Upper lobe of right lung (tissue), 1 donor: ENCODE measurements around the gene TCHHL1. TPM values are rescaled to one million over a fixed set of nuclear protein-coding genes. Genes with fewer than 3 reads are reported as not detected.

Source experiments
- ATAC-seq: fragments of 200-7000 bp; cut with Tn5 transposase; one replicate; pipeline ENCODE4 v1.9.1; 2020; ENCODE audit warnings: mild to moderate bottlenecking, moderate library complexity
- DNase-seq: peaks from one replicate; pipeline ENCODE4 v3.0.0-alpha.2; 2020
- H3K27ac ChIP-seq: fragments of 200-600 bp; one replicate; pipeline ENCODE4 v1.8.0; 2022
- H3K27me3 ChIP-seq: fragments of 200-600 bp; one replicate; pipeline ENCODE4 v1.8.0; 2022; ENCODE audit warnings: mild to moderate bottlenecking
- H3K36me3 ChIP-seq: fragments of 200-600 bp; one replicate; pipeline ENCODE4 v1.8.0; 2022
- H3K4me1 ChIP-seq: fragments of 200-600 bp; one replicate; pipeline ENCODE4 v1.8.0; 2022
- H3K4me3 ChIP-seq: fragments of 200-600 bp; one replicate; pipeline ENCODE4 v1.8.0; 2022; ENCODE audit warnings: mild to moderate bottlenecking
- H3K9me3 ChIP-seq: fragments of 200-600 bp; one replicate; pipeline ENCODE4 v1.8.0; 2022
- intact Hi-C: fragments of 100-400 bp; cut with DNase I; formaldehyde crosslinking; loops from one replicate; pipeline ENCODE4 v1.11.0; 2022
- total RNA-seq: library from RNA; stranded (reverse); fragmentation: NEBNext Ultra II Directional; extraction: Animal tissue kit (Norgen Biotek cat#: 25700); gene quantifications from one replicate; pipeline ENCODE4 v1.2.1, GENCODE V29; 2021
- TF ChIP-seq, protein P1 (sequence below): fragments of 200-600 bp; IDR thresholded peaks from one replicate; pipeline ENCODE4 v1.8.0; 2022; ENCODE audit warnings: antibody characterized with exemption
- donor health status: DM: no; HTN: yes; CAD: no; lungs with severe emphysema.

TCHHL1 gene
- total RNA-seq, 1 donor from 2014 or later = not detected

GRCh38 chr1:152110860-152111514 is 22.1 kb upstream of the TCHHL1 start:
- intact Hi-C loops = no loop called here
- DNase-seq = peak; percentile 67
- peaks cover 33% of the 10 kb centered on the region for H3K4me1 ChIP-seq
- TF ChIP-seq, protein P1, sequence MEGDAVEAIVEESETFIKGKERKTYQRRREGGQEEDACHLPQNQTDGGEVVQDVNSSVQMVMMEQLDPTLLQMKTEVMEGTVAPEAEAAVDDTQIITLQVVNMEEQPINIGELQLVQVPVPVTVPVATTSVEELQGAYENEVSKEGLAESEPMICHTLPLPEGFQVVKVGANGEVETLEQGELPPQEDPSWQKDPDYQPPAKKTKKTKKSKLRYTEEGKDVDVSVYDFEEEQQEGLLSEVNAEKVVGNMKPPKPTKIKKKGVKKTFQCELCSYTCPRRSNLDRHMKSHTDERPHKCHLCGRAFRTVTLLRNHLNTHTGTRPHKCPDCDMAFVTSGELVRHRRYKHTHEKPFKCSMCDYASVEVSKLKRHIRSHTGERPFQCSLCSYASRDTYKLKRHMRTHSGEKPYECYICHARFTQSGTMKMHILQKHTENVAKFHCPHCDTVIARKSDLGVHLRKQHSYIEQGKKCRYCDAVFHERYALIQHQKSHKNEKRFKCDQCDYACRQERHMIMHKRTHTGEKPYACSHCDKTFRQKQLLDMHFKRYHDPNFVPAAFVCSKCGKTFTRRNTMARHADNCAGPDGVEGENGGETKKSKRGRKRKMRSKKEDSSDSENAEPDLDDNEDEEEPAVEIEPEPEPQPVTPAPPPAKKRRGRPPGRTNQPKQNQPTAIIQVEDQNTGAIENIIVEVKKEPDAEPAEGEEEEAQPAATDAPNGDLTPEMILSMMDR = no peak
- no peak overlapping the region for H3K27ac ChIP-seq
- H3K4me3 ChIP-seq = peak overlapping the region; percentile 55
- ATAC-seq = peak; percentile 47
- peaks cover 6% of the 10 kb centered on the region for H3K9me3 ChIP-seq
- H3K27me3 ChIP-seq = peaks cover 92% of the 10 kb centered on the region
- H3K36me3 ChIP-seq = no peaks in the 10 kb centered on the region

GRCh38 chr1:152110365-152110859 is 21.5 kb upstream of the TCHHL1 start:
- peak overlapping the region; percentile 55 for H3K4me3 ChIP-seq
- intact Hi-C loops = no loop called here
- no peak overlapping the region for H3K27ac ChIP-seq
- H3K36me3 ChIP-seq = no peaks in the 10 kb centered on the region
- DNase-seq (peak; percentile 69), ATAC-seq (peak; percentile 64)
- peaks cover 92% of the 10 kb centered on the region for H3K27me3 ChIP-seq
- H3K9me3 ChIP-seq = peaks cover 6% of the 10 kb centered on the region
- TF ChIP-seq, protein P1 = no peak
- peaks cover 33% of the 10 kb centered on the region for H3K4me1 ChIP-seq

DNA sequence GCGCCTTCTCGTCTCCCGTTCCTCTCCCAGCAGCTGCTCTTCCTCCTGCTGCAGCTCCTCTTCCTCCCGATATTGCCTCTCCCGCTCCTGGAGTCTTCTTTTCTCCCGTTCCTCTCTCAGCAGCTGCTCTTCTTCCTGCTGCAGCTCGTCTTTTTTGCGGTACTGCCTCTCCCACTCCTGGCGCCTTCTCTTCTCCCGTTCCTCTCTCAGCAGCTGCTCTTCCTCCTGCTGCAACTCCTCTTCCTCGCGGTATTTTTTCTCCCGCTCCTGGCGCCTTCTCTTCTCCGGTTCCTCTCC is 21.1 kb upstream of the TCHHL1 start:
- Histone ChIP-seq H3K9me3 (peaks cover 6% of the 10 kb centered on the region), H3K27me3 (peaks cover 92% of the 10 kb centered on the region), H3K4me1 (peaks cover 33% of the 10 kb centered on the region), H3K36me3 (no peaks in the 10 kb centered on the region), H3K4me3 (peak overlapping the region; percentile 55), H3K27ac (no peak overlapping the region)
- no peak for DNase-seq
- TF ChIP-seq, protein P1 = no peak
- intact Hi-C loops = no loop called here
- no peak for ATAC-seq

GRCh38 chr1:152109231-152109997 is 20.6 kb upstream of the TCHHL1 start:
- TF ChIP-seq, protein P1 = no peak
- H3K27me3 ChIP-seq = peaks cover 92% of the 10 kb centered on the region
- peaks cover 6% of the 10 kb centered on the region for H3K9me3 ChIP-seq
- intact Hi-C loops = no loop called here
- H3K27ac ChIP-seq = no peak overlapping the region
- H3K4me3 ChIP-seq = peak overlapping the region; percentile 55
- DNase-seq (no peak), ATAC-seq (no peak)
- H3K36me3 ChIP-seq = no peaks in the 10 kb centered on the region
- peaks cover 33% of the 10 kb centered on the region for H3K4me1 ChIP-seq

GRCh38 chr1:152108882-152109222 is 20.0 kb upstream of the TCHHL1 start:
- Histone ChIP-seq H3K36me3 (no peaks in the 10 kb centered on the region), H3K4me1 (peaks cover 33% of the 10 kb centered on the region), H3K4me3 (peak overlapping the region; percentile 30), H3K27me3 (peaks cover 88% of the 10 kb centered on the region), H3K27ac (no peak overlapping the region), H3K9me3 (peaks cover 6% of the 10 kb centered on the region)
- ATAC-seq = no peak
- intact Hi-C loops = no loop called here
- DNase-seq = no peak
- TF ChIP-seq, protein P1 = no peak
